ENCODE data around the gene PREP. TPM values are rescaled to one million over a fixed set of nuclear protein-coding genes. Genes with fewer than 3 reads are reported as not detected.

PREP gene
- total and polyA plus RNA-seq, 7 experiments from 2014 or later: 22.2 to 51.1 (median 33.4) TPM

DNA sequence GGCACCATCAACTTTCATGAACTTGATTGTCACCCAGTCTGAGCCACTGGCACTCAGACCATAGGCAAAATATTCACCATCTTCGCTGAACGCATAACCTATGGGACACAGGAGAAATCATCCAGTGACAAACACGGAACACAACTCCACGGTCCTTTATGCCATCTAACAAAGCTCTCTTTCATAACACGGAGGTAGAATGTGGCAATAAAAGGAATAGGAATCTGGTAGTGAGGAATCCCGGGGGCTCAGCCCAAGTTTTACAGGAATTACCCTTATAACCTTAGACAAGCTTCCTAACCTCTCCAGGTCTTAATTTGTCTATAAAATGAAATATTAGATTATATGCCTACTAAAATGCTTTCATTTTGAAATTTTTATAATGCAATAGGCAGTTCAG, 29.4 kb downstream of the PREP start:
- H3K4me1 Mint-ChIP-seq: peaks cover 3 to 6% (median 5%) of the 10 kb centered on the region in 7 donors
- DNase-seq: no peak

GRCh38 chr6:105372849-105373182, 30.1 kb downstream of the PREP start:
- intact Hi-C loops (cut with micrococcal nuclease): no loop called here
- CTCF ChIA-PET: no interaction called here
- Mint-ChIP-seq H3K4me1 (peaks cover 0 to 6% (median 3%) of the 10 kb centered on the region in 7 donors), H3K9me3 (no peaks in the 10 kb centered on the region), H3K27ac (peak overlapping the region in 1 of 9 donors; percentile 32), H3K36me3 (peaks cover 19 to 65% (median 39%) of the 10 kb centered on the region in 5 donors), H3K27me3 (no peaks in the 10 kb centered on the region), H3K4me3 (no peak overlapping the region)
- H3K36me3 ChIP-seq (ENCODE audit: control insufficient read depth in 2 of 3, insufficient read depth in 3 of 3, low read length in 3 of 3): peaks cover 5 to 52% (median 21%) of the 10 kb centered on the region in 3 experiments
- H3K4me3 ChIP-seq (ENCODE audit: low read length): no peak overlapping the region
- no peaks in the 10 kb centered on the region for H3K4me1 ChIP-seq (ENCODE audit: control insufficient read depth in 2 of 2, insufficient read depth in 2 of 2, low read length in 2 of 2)
- DNase-seq (no peak), ATAC-seq (no peak)
- H3K27ac ChIP-seq (ENCODE audit: low read depth, low read length): no peak overlapping the region
- no peaks in the 10 kb centered on the region for H3K9me3 ChIP-seq (ENCODE audit: control insufficient read depth in 2 of 3, low read length in 3 of 3)
- no peaks in the 10 kb centered on the region for H3K27me3 ChIP-seq (ENCODE audit: control insufficient read depth in 2 of 2, insufficient read depth in 2 of 2, low read length in 2 of 2)
- POLR2A ChIA-PET: no interaction called here

More for the DNA sequence above, 29.4 kb downstream of the PREP start:
- H3K27ac ChIP-seq (ENCODE audit: low read depth, low read length): no peak overlapping the region
- H3K4me1 ChIP-seq (ENCODE audit: control insufficient read depth in 2 of 2, insufficient read depth in 2 of 2, low read length in 2 of 2): no peaks in the 10 kb centered on the region
- H3K9me3 Mint-ChIP-seq: no peaks in the 10 kb centered on the region
- ChIA-PET POLR2A (no interaction called here), CTCF (no interaction called here)
- no peaks in the 10 kb centered on the region for H3K9me3 ChIP-seq (ENCODE audit: control insufficient read depth in 2 of 3, low read length in 3 of 3)
- H3K27ac Mint-ChIP-seq: peak overlapping the region in 1 of 9 donors; percentile 41
- H3K36me3 Mint-ChIP-seq: peaks cover 19 to 61% (median 33%) of the 10 kb centered on the region in 5 donors
- no peak for ATAC-seq
- intact Hi-C loops (cut with micrococcal nuclease): no loop called here
- H3K4me3 ChIP-seq (ENCODE audit: low read length): no peak overlapping the region
- H3K27me3 ChIP-seq (ENCODE audit: control insufficient read depth in 2 of 2, insufficient read depth in 2 of 2, low read length in 2 of 2): no peaks in the 10 kb centered on the region
- no peaks in the 10 kb centered on the region for H3K27me3 Mint-ChIP-seq
- peaks cover 4 to 47% (median 21%) of the 10 kb centered on the region in 3 experiments for H3K36me3 ChIP-seq (ENCODE audit: control insufficient read depth in 2 of 3, insufficient read depth in 3 of 3, low read length in 3 of 3)
- no peak overlapping the region for H3K4me3 Mint-ChIP-seq

DNA sequence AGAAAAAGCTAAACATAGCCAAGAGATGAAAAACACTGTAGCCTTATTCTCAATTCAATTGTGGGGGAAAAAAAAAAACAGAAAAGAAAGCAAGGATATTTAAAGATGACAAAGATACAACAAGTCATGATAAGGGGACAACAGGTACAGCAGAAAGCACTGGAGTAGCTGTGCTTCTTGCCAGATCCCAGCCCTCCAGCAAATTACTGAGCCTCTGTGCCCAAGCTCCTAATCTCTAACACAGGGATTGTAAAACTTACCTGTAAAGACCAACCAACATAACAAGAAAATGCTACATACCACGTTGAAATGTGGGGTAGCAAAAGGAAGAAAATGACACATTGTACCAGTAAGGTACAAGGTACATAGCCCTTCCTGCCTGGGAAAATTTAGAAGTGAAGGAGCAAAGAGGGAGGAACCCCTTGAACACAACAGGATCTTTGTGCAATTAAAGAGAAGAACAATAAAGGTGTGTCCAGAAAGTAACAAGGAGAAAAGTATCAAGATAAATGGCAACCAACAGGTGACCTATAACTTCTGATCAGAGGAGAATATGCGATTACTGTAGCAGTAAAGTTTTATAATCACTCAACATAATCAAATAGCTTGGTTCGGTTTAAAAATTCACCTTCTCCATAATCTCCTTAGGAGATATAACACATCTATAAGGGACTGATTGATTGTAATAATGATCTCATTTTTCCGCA, 30.6 kb downstream of the PREP start:
- ChIA-PET CTCF (interaction anchor here (0.5 kb wide), 1 partner anchor 83 kb away, joined by 3 read pairs; no protein-coding TSS in a partner anchor), POLR2A (no interaction called here)
- ATAC-seq: no peak
- no peak overlapping the region for H3K27ac ChIP-seq (ENCODE audit: low read depth, low read length)
- no peaks in the 10 kb centered on the region for H3K27me3 ChIP-seq (ENCODE audit: control insufficient read depth in 2 of 2, insufficient read depth in 2 of 2, low read length in 2 of 2)
- H3K4me1 Mint-ChIP-seq: peaks cover 0 to 6% (median under 1%) of the 10 kb centered on the region in 7 donors
- peaks cover 19 to 64% (median 41%) of the 10 kb centered on the region in 5 donors for H3K36me3 Mint-ChIP-seq
- no peak overlapping the region for H3K4me3 Mint-ChIP-seq
- no peaks in the 10 kb centered on the region for H3K9me3 Mint-ChIP-seq
- H3K27me3 Mint-ChIP-seq: no peaks in the 10 kb centered on the region
- peak overlapping the region in 1 of 9 donors; percentile 6 for H3K27ac Mint-ChIP-seq
- no peaks in the 10 kb centered on the region for H3K4me1 ChIP-seq (ENCODE audit: control insufficient read depth in 2 of 2, insufficient read depth in 2 of 2, low read length in 2 of 2)
- H3K4me3 ChIP-seq (ENCODE audit: low read length): no peak overlapping the region
- intact Hi-C loops (cut with micrococcal nuclease): no loop called here
- DNase-seq: no peak
- H3K9me3 ChIP-seq (ENCODE audit: control insufficient read depth in 2 of 3, low read length in 3 of 3): no peaks in the 10 kb centered on the region
- H3K36me3 ChIP-seq (ENCODE audit: control insufficient read depth in 2 of 3, insufficient read depth in 3 of 3, low read length in 3 of 3): peaks cover 7 to 53% (median 21%) of the 10 kb centered on the region in 3 experiments

DNA sequence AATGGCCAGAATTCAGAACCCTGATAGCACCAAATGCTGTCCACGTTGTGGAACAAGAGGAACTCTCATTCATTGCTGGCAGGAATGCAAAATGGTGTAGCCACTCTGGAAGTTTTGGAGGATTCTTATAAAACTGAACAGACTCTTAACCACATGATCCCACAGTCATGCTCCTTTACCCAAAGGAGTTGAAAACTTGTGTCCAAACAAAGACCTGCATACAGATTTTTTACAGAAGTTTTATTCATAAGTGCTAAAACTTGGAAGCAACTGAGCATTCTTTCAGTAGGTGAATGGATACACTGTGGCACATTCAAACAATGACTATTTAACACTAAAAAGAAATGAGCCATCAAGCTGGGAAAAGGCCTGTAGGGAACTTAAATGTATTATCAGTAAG, 32.5 kb downstream of the PREP start:
- Histone ChIP-seq H3K4me3 (ENCODE audit: low read length) (no peak overlapping the region), H3K27ac (ENCODE audit: low read depth, low read length) (no peak overlapping the region), H3K4me1 (ENCODE audit: control insufficient read depth in 2 of 2, insufficient read depth in 2 of 2, low read length in 2 of 2) (no peaks in the 10 kb centered on the region), H3K9me3 (ENCODE audit: control insufficient read depth in 2 of 3, low read length in 3 of 3) (no peaks in the 10 kb centered on the region), H3K36me3 (ENCODE audit: control insufficient read depth in 2 of 3, insufficient read depth in 3 of 3, low read length in 3 of 3) (peaks cover 6 to 50% (median 16%) of the 10 kb centered on the region in 3 experiments), H3K27me3 (ENCODE audit: control insufficient read depth in 2 of 2, insufficient read depth in 2 of 2, low read length in 2 of 2) (no peaks in the 10 kb centered on the region)
- POLR2A ChIA-PET: no interaction called here
- H3K27ac Mint-ChIP-seq: no peak overlapping the region
- ATAC-seq: no peak
- peaks cover 29 to 74% (median 52%) of the 10 kb centered on the region in 5 donors for H3K36me3 Mint-ChIP-seq
- no peaks in the 10 kb centered on the region for H3K9me3 Mint-ChIP-seq
- intact Hi-C loops (cut with micrococcal nuclease): no loop called here
- H3K4me3 Mint-ChIP-seq: no peak overlapping the region
- peaks cover 0 to 9% (median 4%) of the 10 kb centered on the region in 7 donors for H3K4me1 Mint-ChIP-seq
- DNase-seq: no peak
- no peaks in the 10 kb centered on the region for H3K27me3 Mint-ChIP-seq
- CTCF ChIA-PET: no interaction called here

DNA sequence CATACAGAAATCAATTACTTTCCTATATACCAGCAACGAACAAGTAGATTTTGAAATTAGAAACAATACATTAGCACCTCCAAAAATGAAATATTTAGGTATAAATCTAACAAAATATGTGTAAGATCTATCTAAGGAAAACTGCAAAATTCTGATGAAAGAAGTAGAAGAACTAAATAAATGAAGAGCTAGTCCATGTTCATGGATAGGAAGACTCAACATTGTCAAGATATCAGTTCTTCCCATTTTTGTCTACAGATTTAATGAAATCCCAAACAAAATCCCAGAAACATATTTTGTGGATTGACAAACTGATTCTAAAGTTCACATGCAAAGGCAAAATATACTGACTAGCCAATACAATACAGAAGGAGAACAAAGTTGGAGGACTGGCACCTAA, 33.7 kb downstream of the PREP start:
- intact Hi-C loops (cut with micrococcal nuclease): loop anchor here in 1 of 2 donors (2.0 kb wide), 1 partner anchor 34 kb away; the partner anchor contains the start of gene PREP
- H3K27me3 ChIP-seq (ENCODE audit: control insufficient read depth in 2 of 2, insufficient read depth in 2 of 2, low read length in 2 of 2): no peaks in the 10 kb centered on the region
- peaks cover 0 to 9% (median 4%) of the 10 kb centered on the region in 7 donors for H3K4me1 Mint-ChIP-seq
- H3K4me1 ChIP-seq (ENCODE audit: control insufficient read depth in 2 of 2, insufficient read depth in 2 of 2, low read length in 2 of 2): no peaks in the 10 kb centered on the region
- DNase-seq: no peak
- H3K36me3 Mint-ChIP-seq: peaks cover 30 to 76% (median 53%) of the 10 kb centered on the region in 5 donors
- H3K4me3 Mint-ChIP-seq: no peak overlapping the region
- ChIA-PET CTCF (no interaction called here), POLR2A (no interaction called here)
- no peak overlapping the region for H3K4me3 ChIP-seq (ENCODE audit: low read length)
- H3K27ac Mint-ChIP-seq: no peak overlapping the region
- ATAC-seq: no peak
- no peaks in the 10 kb centered on the region for H3K27me3 Mint-ChIP-seq
- peaks cover 8 to 58% (median 8%) of the 10 kb centered on the region in 3 experiments for H3K36me3 ChIP-seq (ENCODE audit: control insufficient read depth in 2 of 3, insufficient read depth in 3 of 3, low read length in 3 of 3)
- no peaks in the 10 kb centered on the region for H3K9me3 ChIP-seq (ENCODE audit: control insufficient read depth in 2 of 3, low read length in 3 of 3)
- H3K9me3 Mint-ChIP-seq: no peaks in the 10 kb centered on the region
- H3K27ac ChIP-seq (ENCODE audit: low read depth, low read length): no peak overlapping the region

GRCh38 chr6:105364243-105364642, 38.6 kb downstream of the PREP start:
- Mint-ChIP-seq H3K4me1 (peaks cover 0 to 11% (median 4%) of the 10 kb centered on the region in 7 donors), H3K9me3 (no peaks in the 10 kb centered on the region), H3K4me3 (no peak overlapping the region), H3K27me3 (no peaks in the 10 kb centered on the region), H3K36me3 (peaks cover 25 to 70% (median 52%) of the 10 kb centered on the region in 5 donors), H3K27ac (no peak overlapping the region)
- Histone ChIP-seq H3K36me3 (ENCODE audit: control insufficient read depth in 2 of 3, insufficient read depth in 3 of 3, low read length in 3 of 3) (peaks cover 4 to 63% (median 8%) of the 10 kb centered on the region in 3 experiments), H3K9me3 (ENCODE audit: control insufficient read depth in 2 of 3, low read length in 3 of 3) (no peaks in the 10 kb centered on the region), H3K27me3 (ENCODE audit: control insufficient read depth in 2 of 2, insufficient read depth in 2 of 2, low read length in 2 of 2) (no peaks in the 10 kb centered on the region), H3K4me3 (ENCODE audit: low read length) (no peak overlapping the region), H3K27ac (ENCODE audit: low read depth, low read length) (no peak overlapping the region), H3K4me1 (ENCODE audit: control insufficient read depth in 2 of 2, insufficient read depth in 2 of 2, low read length in 2 of 2) (no peaks in the 10 kb centered on the region)
- ChIA-PET POLR2A (no interaction called here), CTCF (no interaction called here)
- ATAC-seq: peak; percentile 42
- DNase-seq: no peak
- intact Hi-C loops (cut with micrococcal nuclease): loop anchor here in 1 of 2 donors (5.0 kb wide), 1 partner anchor 277 kb away; no protein-coding TSS in a partner anchor
